ENCODE results near the gene GSG1. TPM values are rescaled to one million over a fixed set of nuclear protein-coding genes. Genes with fewer than 3 reads are reported as not detected.

The GSG1 gene
- total RNA-seq, 2 experiments from 2014 or later: not detected

Other genes starting within 250 kb of the GSG1 start
- gene GPRC5A, start 212.1 kb downstream of the GSG1 start, total RNA-seq: not detected
- gene GPRC5D, start 151.5 kb downstream of the GSG1 start, total RNA-seq: not detected
- 1 to 10 TPM; 4.6 to 5.6 TPM for gene HEBP1, start 103.4 kb downstream of the GSG1 start, total RNA-seq
- gene FAM234B, start 59.3 kb downstream of the GSG1 start, total RNA-seq: 1 to 10 TPM; 2.2 to 2.7 TPM
- 1 to 10 TPM; 4.4 to 5.0 TPM for gene EMP1, start 93.1 kb upstream of the GSG1 start, total RNA-seq

All from CD8-positive, alpha-beta T cell (primary cell).